Smooth muscle cell (in vitro differentiated cells): ENCODE data around the gene CPB2. TPM values are rescaled to one million over a fixed set of nuclear protein-coding genes. Genes with fewer than 3 reads are reported as not detected.

Source experiments
- DNase-seq: peaks from one replicate; lab custom pipeline; 2025; ENCODE audit not compliant: unreplicated experiment; lab: John Stamatoyannopoulos, UW
- H2AFZ ChIP-seq: fragments of 200-600 bp; sonication (generic); 2 replicates; pipeline ENCODE4 v1.6.0; 2016; ENCODE audit warnings: antibody characterized with exemption, low read depth, mild to moderate bottlenecking
- H3F3A ChIP-seq: fragments of 200-600 bp; sonication (generic); 2 replicates; pipeline ENCODE4 v1.6.0; 2017; ENCODE audit warnings: antibody characterized with exemption, low read depth
- H3K27ac ChIP-seq: fragments of 200-600 bp; sonication (generic); 2 replicates; pipeline ENCODE4 v1.5.1; 2016; ENCODE audit warnings: low read depth, mild to moderate bottlenecking
- H3K27me3 ChIP-seq: fragments of 200-600 bp; sonication (generic); 2 replicates; pipeline ENCODE4 v1.6.1; 2016; ENCODE audit warnings: low read depth, mild to moderate bottlenecking
- H3K36me3 ChIP-seq: fragments of 200-600 bp; sonication (generic); 2 replicates; pipeline ENCODE4 v1.5.1; 2016; ENCODE audit warnings: low read depth
- H3K4me1 ChIP-seq: fragments of 200-600 bp; sonication (generic); 2 replicates; pipeline ENCODE4 v1.5.1; 2016; ENCODE audit warnings: low read depth
- H3K4me2 ChIP-seq: fragments of 200-600 bp; sonication (generic); 2 replicates; pipeline ENCODE4 v1.6.0; 2016; ENCODE audit warnings: mild to moderate bottlenecking
- H3K4me3 ChIP-seq: fragments of 200-600 bp; sonication (generic); 2 replicates; pipeline ENCODE4 v1.5.1; 2016; ENCODE audit warnings: mild to moderate bottlenecking
- H3K79me2 ChIP-seq: fragments of 200-600 bp; sonication (generic); 2 replicates; pipeline ENCODE4 v1.6.0; 2016; ENCODE audit warnings: low read depth, mild to moderate bottlenecking
- H3K9ac ChIP-seq: fragments of 200-600 bp; sonication (generic); 2 replicates; pipeline ENCODE4 v1.6.0; 2016; ENCODE audit warnings: low read depth
- H3K9me3 ChIP-seq: fragments of 200-600 bp; sonication (generic); replicated peaks from 2 replicates; pipeline ENCODE4 v1.5.1; 2016; ENCODE audit warnings: low read depth
- H4K20me1 ChIP-seq: fragments of 200-600 bp; sonication (generic); 2 replicates; pipeline ENCODE4 v1.6.0; 2016; ENCODE audit warnings: low read depth
- WGBS: methylation state at CpG from one replicate; pipeline ENCODE4 v1.1.7; 2016; ENCODE audit warnings: low lambda C conversion rate; 5-methylcytosine and 5-hydroxymethylcytosine counted together
- polyA plus RNA-seq: library from polyadenylated mRNA; unstranded; fragments of >200 nt; fragmentation: Nextera tagmentation; extraction: Ambion mirVana; gene quantifications from 2 replicates; pipeline ENCODE4 v1.2.1, GENCODE V29; 2016
- total RNA-seq: library from RNA; depleted of rRNA; stranded (reverse); fragments of >200 nt; gene quantifications from 2 replicates; pipeline ENCODE4 v1.2.3, GENCODE V29; 2014
- TF ChIP-seq, protein P1 (sequence below): fragments of 200-600 bp; sonication (generic); IDR thresholded peaks from 2 replicates; pipeline ENCODE4 v1.5.1; 2017; ENCODE audit warnings: borderline replicate concordance, mild to moderate bottlenecking, antibody characterized with exemption; ENCODE audit not compliant: insufficient read depth, poor library complexity, severe bottlenecking

CPB2 gene
- total and polyA plus RNA-seq, 2 experiments from 2014 or later, result 0.09 TPM; not detected in 1

DNA sequence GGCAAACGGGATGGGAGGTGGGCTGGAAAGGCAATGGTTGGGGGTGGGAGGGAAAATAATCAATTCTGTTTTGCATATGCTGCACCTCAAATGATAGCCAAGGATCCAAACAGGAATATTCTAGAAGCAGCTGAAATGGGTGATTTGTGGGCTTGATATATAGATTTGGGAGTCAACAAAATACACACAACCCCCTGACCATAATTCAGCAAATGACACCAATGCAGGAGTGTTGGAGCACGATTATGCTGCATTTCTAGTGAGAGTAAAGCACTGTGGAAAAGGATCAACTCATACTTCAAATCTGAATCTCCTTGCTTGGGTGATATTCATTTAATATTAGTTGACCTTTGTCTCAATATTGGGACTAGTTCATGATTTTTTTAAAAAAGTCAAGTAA is 41.1 kb upstream of the CPB2 start:
- Histone ChIP-seq H3K27me3 (no peaks in the 10 kb centered on the region), H3K27ac (no peak overlapping the region), H3K9me3 (no peaks in the 10 kb centered on the region), H3K79me2 (no peaks in the 10 kb centered on the region), H3K4me3 (no peak overlapping the region), H3K4me2 (no peak overlapping the region), H3K9ac (no peak overlapping the region), H3F3A (no peaks in the 10 kb centered on the region), H3K36me3 (no peaks in the 10 kb centered on the region), H3K4me1 (no peaks in the 10 kb centered on the region), H2AFZ (no peak overlapping the region), H4K20me1 (no peaks in the 10 kb centered on the region)
- DNase-seq, result no peak
- TF ChIP-seq, protein P1, sequence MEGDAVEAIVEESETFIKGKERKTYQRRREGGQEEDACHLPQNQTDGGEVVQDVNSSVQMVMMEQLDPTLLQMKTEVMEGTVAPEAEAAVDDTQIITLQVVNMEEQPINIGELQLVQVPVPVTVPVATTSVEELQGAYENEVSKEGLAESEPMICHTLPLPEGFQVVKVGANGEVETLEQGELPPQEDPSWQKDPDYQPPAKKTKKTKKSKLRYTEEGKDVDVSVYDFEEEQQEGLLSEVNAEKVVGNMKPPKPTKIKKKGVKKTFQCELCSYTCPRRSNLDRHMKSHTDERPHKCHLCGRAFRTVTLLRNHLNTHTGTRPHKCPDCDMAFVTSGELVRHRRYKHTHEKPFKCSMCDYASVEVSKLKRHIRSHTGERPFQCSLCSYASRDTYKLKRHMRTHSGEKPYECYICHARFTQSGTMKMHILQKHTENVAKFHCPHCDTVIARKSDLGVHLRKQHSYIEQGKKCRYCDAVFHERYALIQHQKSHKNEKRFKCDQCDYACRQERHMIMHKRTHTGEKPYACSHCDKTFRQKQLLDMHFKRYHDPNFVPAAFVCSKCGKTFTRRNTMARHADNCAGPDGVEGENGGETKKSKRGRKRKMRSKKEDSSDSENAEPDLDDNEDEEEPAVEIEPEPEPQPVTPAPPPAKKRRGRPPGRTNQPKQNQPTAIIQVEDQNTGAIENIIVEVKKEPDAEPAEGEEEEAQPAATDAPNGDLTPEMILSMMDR, result no peak
- WGBS, result 83% methylated on average over 2 of the region's 2 CpGs

DNA sequence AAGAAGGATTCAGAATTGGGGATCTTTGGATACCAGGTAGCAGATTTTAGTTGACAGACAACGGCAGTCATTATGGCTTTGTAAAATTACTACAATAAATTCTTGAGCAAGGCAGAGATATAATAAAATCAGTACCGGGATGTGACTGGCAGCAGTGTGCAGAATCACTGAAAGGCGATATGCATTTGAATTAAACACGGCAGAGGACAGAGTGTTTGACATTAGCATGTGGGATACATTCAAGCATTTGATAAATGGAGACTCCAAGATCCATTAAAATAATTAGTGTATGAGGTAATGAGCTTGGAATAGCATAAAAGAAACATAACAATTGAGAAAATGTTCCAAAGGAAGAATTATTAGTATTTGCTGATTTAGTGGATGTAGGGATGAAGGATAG is 40.3 kb upstream of the CPB2 start:
- Histone ChIP-seq H3K9ac (no peak overlapping the region), H3F3A (no peaks in the 10 kb centered on the region), H3K9me3 (no peaks in the 10 kb centered on the region), H2AFZ (no peak overlapping the region), H3K4me1 (no peaks in the 10 kb centered on the region), H3K4me2 (no peak overlapping the region), H3K79me2 (no peaks in the 10 kb centered on the region), H3K27ac (no peak overlapping the region), H4K20me1 (no peaks in the 10 kb centered on the region), H3K36me3 (no peaks in the 10 kb centered on the region), H3K27me3 (no peaks in the 10 kb centered on the region), H3K4me3 (no peak overlapping the region)
- no peak for DNase-seq
- WGBS, result 92% methylated on average over 4 of the region's 4 CpGs
- TF ChIP-seq, protein P1, result no peak

DNA sequence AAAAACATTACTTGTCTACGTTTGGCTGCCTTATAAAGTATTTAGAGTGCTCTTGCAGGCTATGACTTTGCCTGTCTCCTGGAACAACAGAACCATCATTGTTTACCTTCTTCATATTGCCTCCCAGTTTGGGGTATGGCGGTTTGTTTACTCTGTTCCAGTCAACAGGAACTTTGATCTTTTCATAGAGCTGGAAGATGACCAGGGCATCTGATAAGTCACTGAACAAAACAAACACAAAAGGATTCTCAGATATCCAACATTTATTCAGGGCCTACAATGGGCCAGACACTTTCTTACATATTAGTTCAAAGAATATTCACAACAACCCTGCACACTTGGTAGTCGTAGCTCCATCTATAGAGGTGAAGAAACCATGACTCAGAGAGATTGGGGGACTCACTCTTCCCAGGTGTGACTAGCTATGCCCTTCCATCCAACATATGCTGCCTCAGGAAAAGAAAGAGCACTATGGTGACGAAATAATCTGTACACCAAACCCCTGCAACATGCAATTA is 38.4 kb upstream of the CPB2 start:
- Histone ChIP-seq H3K79me2 (no peaks in the 10 kb centered on the region), H3F3A (no peaks in the 10 kb centered on the region), H3K4me1 (no peaks in the 10 kb centered on the region), H3K9me3 (no peaks in the 10 kb centered on the region), H3K36me3 (no peaks in the 10 kb centered on the region), H3K9ac (no peak overlapping the region), H3K27ac (no peak overlapping the region), H3K4me3 (no peak overlapping the region), H3K4me2 (no peak overlapping the region), H3K27me3 (no peaks in the 10 kb centered on the region), H2AFZ (no peak overlapping the region), H4K20me1 (no peaks in the 10 kb centered on the region)
- DNase-seq, result no peak
- 90% methylated on average over 4 of the region's 4 CpGs for WGBS
- TF ChIP-seq, protein P1, result no peak

DNA sequence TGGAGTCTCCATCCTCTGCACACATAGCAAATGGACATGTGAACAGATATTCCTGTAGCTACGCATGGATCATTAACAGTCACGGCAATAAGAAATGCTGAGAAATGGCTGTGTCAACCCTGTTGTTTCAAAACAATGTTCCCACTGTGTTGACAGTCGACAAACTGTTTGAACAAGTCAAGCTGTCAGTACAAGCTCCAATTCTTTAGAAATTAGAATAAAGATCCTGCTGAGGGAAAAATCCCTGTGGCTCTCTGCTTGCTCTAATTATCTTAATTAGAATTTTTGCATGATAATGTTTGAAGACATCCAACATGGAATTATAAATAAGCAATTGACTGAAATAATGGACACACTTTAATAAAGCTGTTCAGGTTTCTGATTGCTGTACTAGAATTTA is 37.9 kb upstream of the CPB2 start:
- H2AFZ ChIP-seq, result no peak overlapping the region
- no peak overlapping the region for H3K4me2 ChIP-seq
- H3K9ac ChIP-seq, result no peak overlapping the region
- H3K4me3 ChIP-seq, result no peak overlapping the region
- no peaks in the 10 kb centered on the region for H3K4me1 ChIP-seq
- DNase-seq, result no peak
- 94% methylated on average over 3 of the region's 3 CpGs for WGBS
- H3K9me3 ChIP-seq, result no peaks in the 10 kb centered on the region
- TF ChIP-seq, protein P1, result no peak
- H4K20me1 ChIP-seq, result no peaks in the 10 kb centered on the region
- no peaks in the 10 kb centered on the region for H3K36me3 ChIP-seq
- H3F3A ChIP-seq, result no peaks in the 10 kb centered on the region
- H3K27ac ChIP-seq, result no peak overlapping the region
- no peaks in the 10 kb centered on the region for H3K27me3 ChIP-seq
- H3K79me2 ChIP-seq, result no peaks in the 10 kb centered on the region
